LoVo (cell line): Measurements from ENCODE around the gene SYNM.

Source experiments
- DNase-seq: peaks from one replicate; pipeline ENCODE4 v3.0.0-alpha.2; 2016; ENCODE audit warnings: low spot score

The SYNM gene

DNA sequence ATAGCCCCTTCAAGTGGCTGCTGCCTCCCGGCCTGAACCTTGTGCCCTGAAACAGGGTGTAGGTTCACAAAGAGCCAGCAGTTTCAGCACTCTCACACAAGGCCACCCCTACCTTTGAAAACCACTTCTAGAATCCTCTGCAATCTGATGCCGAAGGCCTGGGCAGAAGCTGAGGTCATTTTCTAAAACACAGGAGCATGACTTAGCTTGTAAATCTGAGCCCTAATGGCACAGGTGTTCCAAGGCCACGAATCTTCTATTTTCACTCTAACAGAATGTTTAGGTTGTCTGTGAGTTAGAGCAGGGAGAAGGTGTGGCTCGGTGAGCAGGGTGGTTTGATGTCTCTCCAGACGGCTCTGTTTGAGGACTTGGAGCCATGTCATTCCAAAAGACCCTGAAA is 62.3 kb downstream of the SYNM start:
- DNase-seq = no peak

DNA sequence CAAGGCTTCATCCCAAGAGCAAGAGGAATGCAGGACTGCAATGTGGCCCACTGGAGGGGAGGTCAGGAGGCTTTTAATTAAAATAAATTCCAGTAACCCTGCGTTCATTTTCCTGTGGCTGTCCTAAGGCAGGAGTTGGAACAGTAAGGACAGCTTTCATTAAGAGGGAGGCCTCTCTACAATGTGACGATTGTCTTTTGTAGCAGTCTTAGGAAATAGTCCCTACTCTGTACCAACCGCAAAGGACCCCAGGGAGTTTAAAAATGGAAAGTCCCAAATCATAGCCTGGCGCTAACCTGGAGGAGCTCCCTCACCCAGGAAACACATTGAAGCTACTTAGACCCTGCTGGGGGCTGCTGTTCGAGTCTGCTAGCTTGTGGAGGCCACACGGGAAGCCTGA is 62.8 kb downstream of the SYNM start:
- DNase-seq = no peak

DNA sequence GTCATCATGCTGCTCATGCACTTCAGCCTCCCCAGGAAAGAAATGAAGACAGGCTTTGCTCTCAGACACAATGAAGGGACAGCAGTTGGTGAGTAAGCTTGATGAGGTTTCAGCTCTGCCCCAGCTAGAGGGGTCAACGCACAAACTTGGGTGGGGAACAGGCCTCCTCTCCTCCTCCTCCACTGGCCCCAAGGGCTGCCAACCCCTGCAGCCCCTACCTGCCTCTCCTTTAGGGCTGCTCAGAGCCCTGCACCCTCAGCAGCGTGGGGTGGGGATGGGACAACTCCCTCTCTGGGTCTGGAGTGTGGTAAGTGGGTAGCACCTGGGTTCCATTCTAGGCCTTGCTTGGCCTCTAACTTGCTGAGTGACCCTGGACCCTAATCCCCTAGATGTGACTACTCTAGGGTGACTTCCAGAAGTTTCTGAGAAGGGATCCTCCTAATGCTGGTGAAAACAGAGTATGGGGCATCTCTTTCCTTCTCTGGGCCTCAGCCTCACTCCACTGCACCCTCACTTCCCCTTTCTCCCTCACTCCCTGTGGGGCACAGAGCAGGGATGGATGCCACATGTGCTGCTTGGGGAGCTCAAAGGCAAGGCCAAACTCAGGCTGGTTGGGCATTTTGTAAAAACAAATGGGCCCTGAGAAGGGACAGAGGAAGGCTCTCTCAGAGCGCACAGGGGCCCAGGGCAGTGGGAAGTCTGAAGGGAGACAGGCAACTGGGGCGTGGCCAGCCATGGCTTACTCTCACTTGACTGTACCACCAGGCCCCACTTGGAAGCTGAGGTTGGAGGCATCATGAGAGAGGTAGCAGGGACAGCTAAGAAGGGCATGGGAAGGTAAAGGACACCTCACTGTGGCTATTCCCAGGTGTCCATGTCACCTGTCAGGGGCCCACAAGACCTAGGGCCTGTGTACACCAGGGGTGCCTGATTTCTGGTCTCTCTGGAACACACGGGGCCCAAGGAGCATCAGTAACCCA is 64.0 kb downstream of the SYNM start:
- no peak for DNase-seq

DNA sequence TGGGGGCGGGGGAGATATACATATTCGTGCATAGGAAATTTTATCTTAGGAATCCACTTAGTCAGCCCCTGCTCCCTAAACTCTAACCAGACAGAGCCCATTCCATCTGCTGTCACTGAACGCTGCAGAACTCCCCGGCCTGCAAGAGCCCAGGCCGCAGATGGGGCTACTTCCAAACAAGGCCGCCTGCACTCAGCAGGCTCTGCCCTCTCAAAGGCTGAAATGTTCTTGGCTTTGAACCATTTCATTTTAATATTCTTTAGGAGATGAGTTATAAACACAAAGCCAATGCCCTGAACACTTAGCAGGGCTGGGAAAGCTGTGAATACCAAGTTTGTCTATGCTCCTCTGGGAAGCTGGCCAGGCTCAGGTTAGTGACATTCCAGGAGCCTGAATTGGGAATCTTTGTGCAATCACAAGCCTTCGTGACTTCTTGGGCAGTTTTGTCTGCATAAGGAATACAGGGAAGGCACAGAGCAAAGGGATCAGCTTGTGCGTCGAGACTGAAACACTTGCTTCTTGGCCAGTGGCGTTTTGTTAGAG is 65.0 kb downstream of the SYNM start:
- no peak for DNase-seq

DNA sequence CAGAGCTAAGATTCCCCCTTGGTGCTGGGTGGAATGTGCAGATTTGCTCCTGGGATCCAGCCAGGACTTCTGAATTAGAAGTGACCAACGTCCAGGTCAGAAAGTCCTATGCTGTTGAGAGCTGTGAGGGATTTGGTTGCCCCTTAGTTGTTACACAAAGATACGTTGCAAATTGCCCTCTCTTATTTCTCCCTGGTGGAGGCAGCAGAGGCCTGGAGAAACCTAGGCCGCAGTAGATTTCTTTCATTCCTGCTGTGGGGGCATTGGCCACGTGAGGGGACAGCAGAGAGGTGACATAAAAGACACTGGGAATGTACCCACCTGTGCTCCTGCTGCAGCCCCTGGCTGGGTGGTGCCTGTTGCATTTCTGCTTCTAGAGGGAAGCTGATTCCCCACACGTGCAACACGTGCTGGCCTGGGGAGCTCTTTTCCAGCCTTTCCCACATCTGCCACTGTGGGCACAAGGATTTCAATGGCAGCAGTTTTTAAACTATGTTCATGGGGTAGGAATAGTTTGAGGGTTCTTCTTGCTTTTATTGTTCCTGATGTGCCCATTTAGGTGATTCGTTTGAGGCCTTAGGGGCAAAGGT is 65.7 kb downstream of the SYNM start:
- no peak for DNase-seq

DNA sequence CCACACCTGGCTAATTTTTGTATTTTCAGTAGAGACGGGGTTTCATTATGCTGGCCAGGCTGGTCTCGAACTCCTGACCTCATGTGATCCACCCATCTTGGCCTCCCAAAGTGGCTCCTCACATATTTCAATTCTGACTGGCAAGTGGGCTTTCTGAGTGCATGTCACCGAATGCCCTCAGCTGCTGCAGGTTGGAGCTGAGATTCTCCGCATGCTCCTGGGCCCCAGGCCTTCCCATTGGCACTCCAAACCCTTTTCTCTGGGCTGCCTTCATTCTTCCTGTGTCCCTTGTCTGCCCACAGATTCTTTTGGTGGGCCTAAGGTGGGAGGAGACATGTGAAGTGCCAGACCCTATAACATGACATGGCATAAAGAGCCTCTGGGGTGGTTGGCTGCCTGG is 67.3 kb downstream of the SYNM start:
- no peak for DNase-seq

DNA sequence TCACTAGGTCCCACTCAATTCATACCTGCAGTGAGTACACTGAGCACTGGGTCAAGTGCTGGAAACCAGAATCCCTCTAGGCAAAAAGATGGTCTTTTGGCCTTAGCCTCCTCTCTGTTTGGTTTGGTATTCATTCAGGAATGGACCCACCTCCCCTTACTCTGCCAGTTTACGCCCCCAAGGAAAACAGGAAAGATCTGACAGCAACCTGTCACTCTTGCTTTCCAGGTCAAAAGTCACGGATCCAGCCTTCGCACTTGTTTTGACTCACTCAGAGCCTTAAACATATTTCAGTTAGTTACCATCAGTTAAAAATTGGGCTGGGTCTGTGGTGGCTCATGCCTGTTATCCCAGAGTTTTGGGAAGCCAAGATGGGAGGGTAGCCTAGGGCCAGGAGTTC is 68.1 kb downstream of the SYNM start:
- no peak for DNase-seq

DNA sequence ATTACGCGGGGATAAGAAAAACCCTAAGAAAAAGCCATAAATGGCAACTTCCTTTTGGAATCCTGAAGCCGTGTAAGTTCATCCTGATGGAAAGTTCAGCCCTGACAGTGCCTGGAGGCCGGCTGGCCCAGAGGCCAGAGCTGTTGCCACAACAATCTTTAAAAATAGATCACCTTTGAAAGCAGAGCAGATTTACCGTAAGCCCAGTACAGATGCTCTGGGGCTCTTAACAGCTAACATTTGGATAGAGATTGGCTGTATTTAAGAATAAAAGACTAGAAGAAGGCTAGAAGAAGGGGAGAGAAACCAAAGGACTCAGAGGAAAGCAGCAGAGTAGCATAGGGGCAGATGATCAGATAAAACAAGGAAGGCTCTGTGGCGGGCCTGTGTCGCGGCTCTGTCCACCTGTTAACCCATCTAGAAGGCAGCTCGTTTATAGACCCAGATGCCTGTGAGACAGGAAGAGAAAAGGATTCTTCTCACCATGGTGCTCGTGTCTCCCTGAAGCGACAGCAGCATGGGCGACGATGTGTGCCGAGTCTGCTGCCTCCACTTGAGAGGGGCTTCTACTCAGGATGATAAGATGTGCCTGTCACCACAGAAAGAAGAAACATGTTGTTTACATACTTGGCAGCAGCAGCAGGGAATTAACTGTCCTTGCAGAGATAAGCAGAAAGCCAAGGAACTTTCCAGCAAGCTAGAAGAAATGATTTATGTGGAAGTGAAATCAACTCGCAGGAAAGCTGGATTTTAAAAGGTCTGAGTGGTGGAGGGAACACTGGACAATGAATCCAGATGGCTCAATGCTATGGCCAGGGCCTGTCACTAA is 69.9 kb downstream of the SYNM start:
- no peak for DNase-seq

DNA sequence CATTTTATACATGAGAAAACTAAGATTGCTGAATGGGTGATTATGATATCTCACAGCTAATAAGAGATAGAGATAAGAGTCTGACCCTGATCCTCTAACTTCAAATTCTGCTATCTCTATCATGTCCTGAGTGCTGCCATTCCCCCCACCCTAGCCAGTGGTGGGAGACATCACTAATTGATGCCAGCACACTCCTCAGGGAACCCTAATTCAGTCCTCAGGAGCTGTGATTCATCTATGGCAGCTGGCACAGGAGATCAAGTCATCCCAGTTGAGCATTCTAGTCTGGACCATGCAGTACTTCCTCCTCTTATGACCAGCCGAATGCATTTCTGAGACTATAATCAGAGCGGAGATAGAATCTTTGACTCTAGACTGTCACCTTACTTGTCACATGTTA is 71.9 kb downstream of the SYNM start:
- no peak for DNase-seq

DNA sequence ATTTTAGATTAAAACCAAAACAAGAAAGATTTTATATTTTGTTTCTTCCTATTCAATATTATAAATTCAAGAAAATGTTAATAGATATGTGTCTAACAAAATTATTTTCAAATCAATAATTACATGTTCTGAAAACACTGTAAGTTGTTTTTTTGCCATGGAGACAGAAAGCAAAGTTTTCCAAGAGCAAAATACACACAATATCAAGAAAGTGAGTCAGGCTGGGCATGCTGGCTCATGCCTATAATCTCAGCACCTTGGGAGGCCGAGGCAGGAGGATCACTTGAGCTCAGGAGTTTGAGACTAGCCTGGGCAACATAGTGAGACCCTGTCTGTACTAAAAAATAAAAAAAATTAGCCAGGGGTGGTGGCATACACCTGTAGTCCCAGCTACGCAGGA is 72.8 kb downstream of the SYNM start:
- DNase-seq = no peak

DNA sequence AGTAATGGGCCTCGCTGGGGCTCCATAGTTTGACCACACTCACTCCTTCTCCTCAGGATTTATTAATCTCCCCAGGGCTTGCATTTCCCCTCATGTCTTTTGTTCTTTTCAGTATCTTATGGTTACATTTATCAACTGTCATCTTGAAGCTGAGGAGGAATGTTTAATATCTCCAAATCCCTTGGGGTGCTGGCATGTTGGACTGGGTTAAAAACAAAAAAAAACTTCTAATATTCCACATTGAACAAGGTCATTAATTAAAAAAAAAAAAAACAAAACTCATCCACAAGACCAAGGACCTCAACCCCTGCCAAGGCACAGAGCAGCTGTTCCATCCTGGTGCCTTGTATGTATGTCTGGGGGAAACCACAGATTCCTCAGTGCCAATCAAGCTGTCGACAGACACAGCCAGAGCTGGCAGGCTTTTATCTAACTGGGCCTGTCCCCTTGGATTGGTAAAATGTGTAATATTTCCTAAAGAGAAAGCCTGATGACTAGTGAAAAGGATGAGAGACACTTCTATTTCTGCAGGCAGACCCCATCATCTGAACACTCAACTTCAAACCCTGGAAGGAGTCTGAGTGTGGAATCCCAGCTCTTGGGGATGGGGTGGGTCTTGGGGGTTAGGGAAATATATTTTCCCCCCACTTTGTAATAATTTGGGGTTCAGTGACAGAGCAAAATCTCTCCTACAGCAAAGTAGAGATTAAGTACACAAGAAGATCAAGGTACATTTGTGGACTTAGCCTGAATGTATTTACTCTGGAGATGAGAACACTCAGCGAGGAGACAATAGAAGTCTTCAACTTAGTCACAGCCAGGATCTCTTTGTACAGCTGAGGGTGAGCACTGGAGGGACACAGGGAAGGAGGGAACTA is 75.4 kb downstream of the SYNM start:
- no peak for DNase-seq

DNA sequence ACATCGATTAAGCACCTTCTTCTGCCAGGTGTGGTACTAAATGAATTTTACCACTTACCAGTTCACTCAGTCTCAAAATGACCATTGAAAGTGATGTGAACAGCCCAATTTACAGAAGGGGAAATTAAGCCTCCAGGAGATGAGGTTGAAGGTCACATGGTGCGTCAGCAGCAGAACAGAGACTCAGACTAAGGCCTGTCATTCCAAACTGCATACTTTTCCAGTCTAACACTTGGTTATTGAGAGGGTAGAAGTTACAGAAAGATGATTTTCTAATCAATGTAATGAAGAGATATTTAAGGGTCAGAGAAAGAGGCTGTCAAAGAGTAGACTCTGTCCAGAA is 76.1 kb downstream of the SYNM start:
- DNase-seq = no peak

DNA sequence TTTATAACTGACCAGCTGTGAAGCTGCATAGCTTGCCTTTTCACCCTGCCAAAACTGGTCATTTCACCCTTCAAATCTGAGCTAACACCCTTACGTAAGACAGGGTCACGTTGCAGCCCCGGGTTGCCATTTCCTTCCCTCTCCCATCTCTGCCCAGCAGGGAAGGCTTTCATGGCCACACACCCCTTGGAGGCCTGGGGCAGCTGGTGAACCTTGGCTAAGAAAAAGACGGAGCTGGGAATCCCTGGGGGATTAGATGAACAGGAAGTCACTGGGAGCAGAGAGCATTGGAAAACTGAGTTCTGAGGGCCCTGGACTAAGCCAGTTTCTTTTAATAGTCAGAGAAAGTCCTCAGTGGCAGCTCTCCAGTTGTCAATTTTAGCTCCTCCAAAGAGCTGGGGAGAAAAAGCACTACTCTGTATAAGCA is 76.7 kb downstream of the SYNM start:
- DNase-seq = no peak

DNA sequence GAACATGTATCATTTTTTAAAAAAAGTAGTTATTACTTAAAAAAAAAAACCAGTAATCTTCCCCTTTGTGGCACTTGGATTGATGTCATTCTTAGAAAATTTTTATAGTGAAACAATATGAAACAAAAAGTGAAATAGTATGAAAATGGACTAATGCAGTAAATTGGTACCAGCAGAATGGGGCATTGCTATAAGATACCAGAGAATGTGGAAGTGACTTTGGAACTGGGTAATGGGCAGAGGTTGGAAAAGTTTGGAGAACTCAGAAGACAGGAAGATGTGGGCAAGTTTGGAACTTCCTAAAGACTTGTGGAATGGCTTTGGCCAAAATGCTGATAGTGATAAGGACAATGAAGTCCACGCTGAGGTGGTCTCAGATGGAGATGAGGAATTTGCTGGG is 77.9 kb downstream of the SYNM start:
- no peak for DNase-seq
